ENCODE results near the gene LENEP.
"Not testable (repeated sequence)": the region's sequence is repeated elsewhere in the genome, so short reads cannot be mapped to it uniquely, and the experiment has no call there.

The LENEP gene

DNA sequence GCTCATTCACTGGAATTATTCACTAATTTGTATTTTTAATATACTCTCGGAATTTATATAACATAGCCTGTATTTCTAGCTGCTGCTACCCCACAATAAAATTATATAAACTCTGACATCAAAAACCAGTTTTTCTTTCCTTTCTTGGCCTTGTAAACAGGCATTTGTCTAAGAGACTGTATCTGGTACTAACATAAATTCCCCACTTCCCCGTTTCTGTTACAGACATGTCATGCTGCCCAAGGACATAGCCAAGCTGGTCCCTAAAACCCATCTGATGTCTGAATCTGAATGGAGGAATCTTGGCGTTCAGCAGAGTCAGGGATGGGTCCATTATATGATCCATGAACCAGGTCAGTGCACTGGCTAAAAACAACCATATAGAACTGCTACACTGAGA, 15.6 kb upstream of the LENEP start:
- DNase-seq: not testable (repeated sequence)

DNA sequence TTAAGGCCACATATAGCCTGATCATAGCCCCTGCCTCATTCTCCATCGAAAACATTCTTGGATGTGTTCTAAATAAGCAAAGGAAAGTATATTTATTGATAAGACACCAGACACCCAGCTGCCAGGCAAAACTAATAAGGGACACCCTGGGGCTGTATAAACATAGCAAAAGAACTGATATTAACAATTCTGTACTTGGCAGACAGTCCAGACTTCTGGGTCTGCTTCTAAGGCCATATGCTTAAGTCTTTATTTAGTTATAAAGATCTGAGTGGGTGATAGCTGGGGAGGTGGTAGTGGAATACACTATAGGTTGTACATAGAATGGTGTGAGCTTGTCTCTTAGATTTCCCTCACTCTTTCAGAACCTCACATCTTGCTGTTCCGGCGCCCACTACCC, 15.0 kb upstream of the LENEP start:
- no peak for DNase-seq

DNA sequence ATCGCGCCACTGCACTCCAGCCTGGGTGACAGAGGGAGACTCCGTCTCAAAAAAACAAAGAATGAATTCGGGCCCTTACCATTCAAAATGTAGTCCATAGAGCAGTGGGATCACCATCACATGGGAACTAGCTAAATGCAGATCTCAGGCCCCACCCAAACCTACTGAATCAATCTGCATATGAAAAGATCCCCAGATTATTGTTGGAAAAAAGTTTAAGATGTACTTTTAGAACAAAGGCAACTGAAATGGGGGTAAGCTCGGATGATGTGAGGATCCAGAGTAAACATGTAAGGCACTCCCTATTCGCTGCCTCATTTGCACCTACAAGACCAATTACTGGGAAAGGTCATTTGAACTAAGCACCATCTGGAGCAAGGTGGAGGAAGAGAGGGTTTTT, 11.0 kb upstream of the LENEP start:
- peak; percentile 65 for DNase-seq

GRCh38 chr1:154982897-154983648, 10.3 kb upstream of the LENEP start, which contains the start of gene FLAD1:
Gene FLAD1 (plus strand): TSS chr1:154983344. CDS start chr1:154983695, 351 bp downstream.
- peak; percentile 100 for DNase-seq

DNA sequence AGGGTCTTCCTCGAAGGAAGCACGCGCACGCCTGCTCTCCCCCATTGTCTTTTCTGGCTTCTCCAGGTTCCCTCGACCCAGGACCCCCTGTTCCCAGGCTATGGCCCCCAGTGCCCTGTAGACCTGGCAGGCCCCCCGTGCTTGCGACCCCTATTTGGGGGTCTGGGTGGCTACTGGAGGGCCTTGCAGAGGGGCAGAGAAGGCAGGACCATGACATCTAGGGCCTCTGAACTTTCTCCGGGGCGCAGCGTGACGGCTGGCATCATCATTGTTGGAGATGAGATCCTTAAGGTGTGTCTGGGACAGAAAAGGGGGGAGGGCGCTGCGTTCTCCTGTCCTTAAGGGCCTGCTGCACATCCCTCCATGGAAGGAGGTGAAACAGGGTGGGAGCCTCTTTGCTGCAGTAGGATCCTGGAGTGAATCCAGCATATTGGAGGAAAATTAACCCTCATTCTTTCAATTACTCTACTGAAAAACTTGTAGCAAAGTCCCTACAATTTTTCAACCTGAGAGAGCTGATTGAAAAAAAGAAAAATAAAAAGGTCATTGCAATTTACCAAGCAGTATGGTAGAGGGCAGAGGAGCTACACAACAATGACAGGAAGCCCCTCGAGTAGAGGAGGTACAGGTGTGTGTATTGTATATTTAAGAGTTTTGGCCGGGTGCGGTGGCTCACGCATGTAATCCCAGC, 9.5 kb upstream of the LENEP start:
- no peak for DNase-seq

GRCh38 chr1:154986736-154987135, 6.7 kb upstream of the LENEP start:
- not testable (repeated sequence) for DNase-seq

DNA sequence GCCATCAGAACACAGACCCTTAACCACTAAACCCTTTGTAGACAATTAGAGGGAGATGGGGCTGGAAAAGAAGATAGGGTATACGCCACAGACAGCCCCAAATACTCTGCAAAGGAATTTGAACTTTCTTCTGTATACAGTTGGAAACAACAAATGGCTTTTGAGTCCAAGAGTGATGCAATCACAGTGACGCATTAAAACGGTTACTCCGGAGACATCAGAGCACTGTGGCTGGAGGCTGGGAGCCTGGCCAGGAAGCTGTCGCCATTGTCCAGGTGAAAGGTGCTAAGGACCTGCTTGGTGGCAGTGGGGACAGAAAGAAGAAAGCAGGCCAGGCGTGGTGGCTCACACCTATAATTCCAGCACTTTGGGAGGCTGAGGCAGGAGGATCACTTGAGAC, 6.1 kb upstream of the LENEP start:
- no peak for DNase-seq

- no peak for DNase-seq
These were observed 5.1 kb upstream of the LENEP start for GRCh38 chr1:154988058-154988954.

GRCh38 chr1:154989195-154989860, 4.1 kb upstream of the LENEP start:
- no peak for DNase-seq

DNA sequence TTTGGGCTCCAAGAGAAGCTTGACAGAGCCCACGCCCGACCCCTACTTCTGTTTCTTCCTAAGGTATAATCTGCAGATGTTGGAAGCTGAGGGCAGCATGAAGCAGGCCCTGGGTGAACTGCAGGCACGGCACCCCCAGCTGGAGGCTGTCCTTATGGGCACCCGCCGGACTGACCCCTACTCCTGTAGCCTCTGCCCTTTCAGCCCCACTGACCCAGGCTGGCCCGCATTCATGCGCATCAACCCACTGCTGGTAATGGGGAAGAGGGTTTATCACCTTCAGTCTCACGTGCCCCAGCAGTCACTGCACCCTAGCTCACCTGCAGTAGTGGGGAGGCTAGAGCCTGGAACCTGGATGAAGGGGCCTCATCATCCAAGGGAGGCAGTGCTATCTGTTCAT, 3.1 kb upstream of the LENEP start:
- no peak for DNase-seq

GRCh38 chr1:154992721-154993571, 440 bp upstream of the LENEP start:
- peak; percentile 34 for DNase-seq

- no peak for DNase-seq
These were observed 842 bp downstream of the LENEP start for GRCh38 chr1:154994269-154994587.

GRCh38 chr1:154994591-154994990, 1.2 kb downstream of the LENEP start:
- no peak for DNase-seq

GRCh38 chr1:154995301-154995983, 2.1 kb downstream of the LENEP start:
- DNase-seq: peak; percentile 37

- DNase-seq: no peak
These were observed 3.7 kb downstream of the LENEP start for GRCh38 chr1:154996966-154997701.

- no peak for DNase-seq
These were observed 4.9 kb downstream of the LENEP start for GRCh38 chr1:154998201-154998780.

- peak; percentile 83 for DNase-seq
These were observed 5.6 kb downstream of the LENEP start for GRCh38 chr1:154998818-154999570.

DNA sequence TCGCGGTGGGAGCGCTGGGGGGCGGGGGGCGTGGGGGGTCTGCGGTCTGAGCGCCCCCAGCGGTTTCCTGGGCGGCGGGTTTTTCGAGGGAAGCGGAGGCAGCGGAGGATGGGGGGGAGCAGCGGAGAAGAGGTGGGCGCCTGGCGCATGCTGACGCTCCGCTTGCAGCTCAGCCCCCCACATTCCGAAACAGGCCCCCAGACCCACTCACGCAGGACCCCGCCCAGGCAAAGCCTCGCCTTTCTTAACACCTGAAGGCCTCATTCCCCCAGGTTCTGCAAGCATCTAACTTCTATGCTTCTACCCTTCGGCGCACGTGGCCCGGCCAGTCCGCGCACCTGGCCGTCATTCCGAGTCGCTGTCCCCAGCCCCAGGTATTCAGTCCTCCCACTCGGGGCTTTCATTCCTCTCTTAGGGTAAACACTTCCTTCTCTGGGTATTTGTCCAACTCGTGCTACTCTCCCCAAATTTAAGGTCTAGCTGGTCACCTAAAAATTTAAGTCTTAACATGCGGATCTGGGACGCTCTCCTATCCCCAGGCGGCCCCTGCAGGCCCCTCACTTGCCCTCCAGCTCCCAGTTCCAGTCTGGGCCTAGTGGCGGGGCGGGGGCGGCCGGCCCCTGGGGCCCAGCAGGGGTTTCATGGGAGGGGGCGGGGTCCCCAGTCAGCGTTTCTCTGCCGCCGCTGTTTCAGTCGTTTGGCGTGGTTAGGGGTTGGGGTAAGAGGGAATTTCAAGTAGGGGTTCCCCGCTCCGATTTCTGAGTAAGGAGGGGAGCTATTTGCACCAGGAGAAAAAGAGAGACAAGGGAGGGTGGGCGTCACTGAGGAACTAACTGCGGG, 6.4 kb downstream of the LENEP start:
- peak; percentile 43 for DNase-seq

GRCh38 chr1:155000411-155000725, 7.0 kb downstream of the LENEP start:
- DNase-seq: peak; percentile 83
